Hematopoietic multipotent progenitor cell (in vitro differentiated cells): Measurements from ENCODE around the gene RUFY4. TPM values are rescaled to one million over a fixed set of nuclear protein-coding genes. Genes with fewer than 3 reads are reported as not detected.

ENCODE experiments used
- DNase-seq, 3 donors: peaks; one replicate each; pipeline ENCODE4 v3.0.0-alpha.2; 2011 to 2015; ENCODE audit warnings: low read depth in 2 of 3, low spot score in 2 of 3
- total RNA-seq: library from RNA; depleted of rRNA; stranded (reverse); fragments of >200 nt; gene quantifications from one replicate; pipeline ENCODE4 v1.2.3, GENCODE V29; 2012

RUFY4 gene, protein sequence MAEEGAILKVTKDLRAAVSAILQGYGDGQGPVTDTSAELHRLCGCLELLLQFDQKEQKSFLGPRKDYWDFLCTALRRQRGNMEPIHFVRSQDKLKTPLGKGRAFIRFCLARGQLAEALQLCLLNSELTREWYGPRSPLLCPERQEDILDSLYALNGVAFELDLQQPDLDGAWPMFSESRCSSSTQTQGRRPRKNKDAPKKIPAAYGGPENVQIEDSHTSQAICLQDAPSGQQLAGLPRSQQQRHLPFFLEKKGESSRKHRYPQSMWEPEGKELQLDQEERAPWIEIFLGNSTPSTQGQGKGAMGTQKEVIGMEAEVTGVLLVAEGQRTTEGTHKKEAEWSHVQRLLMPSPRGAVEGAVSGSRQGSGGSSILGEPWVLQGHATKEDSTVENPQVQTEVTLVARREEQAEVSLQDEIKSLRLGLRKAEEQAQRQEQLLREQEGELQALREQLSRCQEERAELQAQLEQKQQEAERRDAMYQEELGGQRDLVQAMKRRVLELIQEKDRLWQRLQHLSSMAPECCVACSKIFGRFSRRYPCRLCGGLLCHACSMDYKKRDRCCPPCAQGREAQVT
- total RNA-seq, result 1.1 TPM

DNA sequence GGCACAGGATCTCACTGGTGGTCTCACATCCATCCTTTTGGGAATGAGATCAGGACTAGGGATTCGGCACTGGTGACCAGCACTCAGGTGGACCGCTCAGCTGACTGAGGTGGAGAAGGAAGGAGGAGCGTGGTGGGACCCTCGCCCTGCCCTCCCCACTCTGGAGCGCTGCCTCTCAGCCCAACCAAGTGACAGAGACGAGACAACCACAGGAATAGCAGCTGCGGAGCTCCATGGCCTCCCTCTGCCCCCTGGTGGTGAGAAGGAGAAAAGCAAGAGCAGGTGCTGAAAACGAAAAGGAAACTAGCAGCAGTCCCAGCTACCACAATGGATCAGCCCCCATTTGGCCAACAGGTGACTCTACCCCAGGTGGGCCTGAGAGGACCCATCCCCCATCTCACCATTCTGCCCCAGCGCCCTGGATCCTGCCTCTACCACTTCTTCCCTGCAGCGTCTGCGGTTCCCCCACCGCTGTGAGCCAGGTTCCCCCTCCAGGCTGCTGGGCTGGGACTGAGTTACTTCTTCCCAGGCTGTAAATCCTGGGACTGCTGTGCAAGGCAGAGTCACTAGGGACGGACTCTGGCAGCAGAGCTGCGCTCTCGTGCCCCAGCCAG is at the start of gene RUFY4:
Gene RUFY4, plus strand, starts transcription at position 533 of the 614 bp plus-strand sequence. CDS start 1,353 bp downstream, outside the sequence.
- peak; percentile 47 to 83 (median 72) for DNase-seq

DNA sequence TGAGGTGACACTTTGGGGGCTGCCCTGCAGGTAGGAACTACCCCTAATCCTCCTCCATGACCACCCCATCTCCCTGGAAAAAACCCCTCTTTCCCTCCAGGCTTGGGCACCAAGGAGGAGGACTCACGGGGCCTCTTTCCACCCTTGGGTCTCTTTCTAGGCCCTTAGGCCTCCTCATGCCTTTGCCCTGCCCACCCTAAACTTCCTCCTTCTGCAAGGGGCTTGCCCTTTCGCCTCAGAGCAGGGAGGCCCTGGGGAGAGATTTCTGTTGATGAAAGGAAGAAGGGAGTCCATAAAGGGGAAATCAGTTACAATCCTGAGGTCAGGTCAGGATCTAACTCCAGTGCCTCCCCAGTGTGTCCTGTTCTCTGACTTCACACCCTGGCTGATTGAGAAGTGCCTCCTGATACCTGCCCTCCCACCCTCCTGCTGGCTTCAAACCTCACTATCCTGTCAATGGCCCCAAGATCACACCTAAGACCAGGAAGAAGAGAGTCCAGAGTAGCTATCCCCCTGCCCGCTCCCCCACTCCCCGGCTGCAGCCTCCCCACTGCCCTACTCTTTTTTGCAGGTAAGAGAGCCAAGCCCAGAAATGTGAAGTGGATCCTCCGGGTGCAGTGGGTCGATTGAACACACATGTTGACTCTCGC is 49.5 kb upstream of the RUFY4 start:
- DNase-seq, result peak in 1 of 3 donors; percentile 46

DNA sequence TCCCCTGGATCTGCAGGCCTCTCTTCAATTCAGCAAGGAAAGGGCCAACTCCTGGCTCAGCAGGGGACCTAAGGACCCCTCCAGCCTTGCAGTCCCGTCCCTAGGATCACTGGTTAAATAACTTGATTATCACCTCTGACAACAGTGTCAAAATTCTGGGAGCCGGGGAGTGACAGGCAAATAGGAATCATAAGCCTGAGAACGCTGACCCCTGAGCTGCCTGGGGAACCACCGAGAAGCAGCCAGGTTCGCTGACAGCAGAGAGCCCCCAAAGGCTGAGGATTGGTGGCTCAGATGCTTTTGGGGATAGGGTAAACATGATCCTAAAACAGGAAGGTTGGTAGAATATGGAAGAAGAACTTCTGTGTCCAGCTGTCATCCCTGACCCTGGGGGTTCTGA is 48.8 kb upstream of the RUFY4 start:
- DNase-seq, result no peak

- no peak for DNase-seq
These were observed 48.0 kb upstream of the RUFY4 start for GRCh38 chr2:218020966-218021535.

- DNase-seq, result no peak
These were observed 47.4 kb upstream of the RUFY4 start for GRCh38 chr2:218021536-218022071.

DNA sequence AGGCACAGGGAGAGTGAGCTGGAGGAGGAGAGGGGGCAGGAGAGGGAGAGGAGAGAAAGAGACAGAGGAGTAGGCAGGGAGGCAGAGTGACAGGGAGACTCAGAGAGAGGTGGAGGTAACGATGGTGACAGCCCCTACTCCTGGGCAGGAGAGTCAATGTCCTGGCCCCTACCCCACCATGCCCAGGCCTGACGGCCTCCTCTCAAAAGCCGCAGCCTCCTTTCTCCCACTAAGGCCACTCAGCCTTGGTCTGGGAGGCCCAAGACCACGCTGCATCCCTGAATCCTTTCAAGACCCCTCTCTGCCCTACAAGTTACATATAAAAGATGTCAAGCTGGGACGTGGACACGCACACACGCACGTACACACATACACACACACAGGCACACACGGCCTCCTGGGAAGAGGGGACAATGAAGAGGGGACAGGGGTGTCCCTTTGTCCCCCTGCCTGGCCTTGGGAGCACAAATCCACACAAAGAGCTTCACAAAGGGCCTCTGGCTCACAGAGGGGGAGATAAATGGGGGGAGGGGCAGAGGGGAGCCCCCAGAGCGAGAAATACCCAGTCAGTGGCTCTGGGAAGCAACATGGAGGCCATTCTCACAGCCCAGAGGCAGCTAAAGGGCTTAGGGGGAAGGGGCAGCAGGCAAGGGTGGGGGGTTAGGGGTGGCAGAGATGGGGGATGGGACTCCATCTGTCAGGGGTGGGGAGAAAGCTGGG is 46.8 kb upstream of the RUFY4 start:
- DNase-seq, result no peak

DNA sequence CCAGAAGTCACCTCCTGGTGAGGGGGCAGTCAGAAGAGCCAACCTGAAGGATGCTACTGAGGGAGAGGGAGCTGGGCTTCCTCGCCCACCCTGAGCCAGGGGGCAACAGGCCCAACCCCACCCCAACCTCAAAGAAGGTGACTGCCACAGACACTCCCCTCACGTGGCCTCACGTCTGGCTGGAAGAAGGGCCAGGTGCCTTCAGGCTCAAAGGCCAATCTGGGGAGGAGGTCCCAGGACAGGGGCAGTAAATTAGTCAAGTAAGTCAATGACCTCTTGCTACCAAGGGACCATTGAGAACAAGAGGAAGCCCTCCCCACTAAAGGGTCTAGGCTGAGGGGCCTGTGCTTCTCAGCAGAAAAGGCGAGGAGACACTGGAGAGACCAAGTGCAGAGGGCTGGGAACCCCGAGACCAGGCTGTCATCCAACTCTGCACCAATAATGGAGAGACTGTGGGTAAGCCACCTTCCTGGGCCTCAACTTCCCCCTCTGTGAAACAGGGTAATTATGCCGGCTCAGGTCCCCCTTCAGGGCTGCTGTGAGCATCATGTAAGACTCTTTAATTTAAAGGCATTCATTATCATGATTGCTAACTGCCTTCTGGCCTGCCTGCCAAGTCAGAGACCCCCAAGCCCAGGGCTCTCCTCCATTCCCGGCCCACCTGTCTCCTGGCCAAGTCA is 46.1 kb upstream of the RUFY4 start:
- DNase-seq, result no peak

DNA sequence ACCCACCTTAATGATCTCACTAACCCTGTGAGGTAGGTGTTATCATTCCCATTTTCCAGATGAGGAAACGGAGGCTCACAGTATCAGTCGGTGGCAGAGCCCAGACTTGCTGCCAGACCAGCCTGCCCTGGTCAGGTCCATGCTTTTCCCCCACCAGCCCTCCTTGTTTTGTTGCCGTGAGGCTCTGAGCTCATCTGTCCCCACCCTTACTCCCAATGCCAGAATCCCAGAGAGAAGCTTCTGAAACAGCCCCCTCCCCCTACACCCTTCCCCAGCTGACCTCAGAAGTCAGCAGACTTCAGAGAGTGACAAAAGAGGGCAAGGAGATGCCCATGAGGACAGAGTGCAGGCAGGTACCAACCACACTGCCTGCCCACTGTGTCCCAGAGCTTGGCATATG is 45.4 kb upstream of the RUFY4 start:
- no peak for DNase-seq

- DNase-seq, result no peak
These were observed 44.7 kb upstream of the RUFY4 start for GRCh38 chr2:218024336-218024735.

DNA sequence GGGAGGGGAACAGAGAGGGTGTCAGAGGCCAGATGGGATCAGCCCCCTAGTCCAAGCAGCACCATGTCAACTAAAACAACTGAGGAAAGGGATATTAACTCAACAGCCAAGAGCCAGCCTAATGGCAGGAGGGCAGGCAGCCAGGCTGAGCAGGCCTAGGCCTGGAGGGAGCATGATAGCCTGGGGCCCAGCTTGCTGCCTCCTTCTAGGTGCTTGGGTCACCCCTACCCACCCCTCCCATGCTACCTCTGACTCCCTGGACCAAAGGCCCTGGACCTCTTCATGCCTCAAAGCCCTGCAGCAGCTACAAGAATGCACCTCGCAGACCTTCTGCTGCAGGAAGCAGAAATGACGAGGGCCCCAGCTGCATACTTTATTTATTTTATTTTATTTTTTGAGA is 44.2 kb upstream of the RUFY4 start:
- no peak for DNase-seq

- DNase-seq, result no peak
These were observed 42.8 kb upstream of the RUFY4 start for GRCh38 chr2:218026244-218026643.

GRCh38 chr2:218026676-218027425 is 42.2 kb upstream of the RUFY4 start:
- DNase-seq, result no peak

GRCh38 chr2:218027426-218028188 is 41.4 kb upstream of the RUFY4 start:
- no peak for DNase-seq

GRCh38 chr2:218028189-218028495 is 40.9 kb upstream of the RUFY4 start:
- DNase-seq, result no peak

- no peak for DNase-seq
These were observed 40.3 kb upstream of the RUFY4 start for GRCh38 chr2:218028562-218029348.

DNA sequence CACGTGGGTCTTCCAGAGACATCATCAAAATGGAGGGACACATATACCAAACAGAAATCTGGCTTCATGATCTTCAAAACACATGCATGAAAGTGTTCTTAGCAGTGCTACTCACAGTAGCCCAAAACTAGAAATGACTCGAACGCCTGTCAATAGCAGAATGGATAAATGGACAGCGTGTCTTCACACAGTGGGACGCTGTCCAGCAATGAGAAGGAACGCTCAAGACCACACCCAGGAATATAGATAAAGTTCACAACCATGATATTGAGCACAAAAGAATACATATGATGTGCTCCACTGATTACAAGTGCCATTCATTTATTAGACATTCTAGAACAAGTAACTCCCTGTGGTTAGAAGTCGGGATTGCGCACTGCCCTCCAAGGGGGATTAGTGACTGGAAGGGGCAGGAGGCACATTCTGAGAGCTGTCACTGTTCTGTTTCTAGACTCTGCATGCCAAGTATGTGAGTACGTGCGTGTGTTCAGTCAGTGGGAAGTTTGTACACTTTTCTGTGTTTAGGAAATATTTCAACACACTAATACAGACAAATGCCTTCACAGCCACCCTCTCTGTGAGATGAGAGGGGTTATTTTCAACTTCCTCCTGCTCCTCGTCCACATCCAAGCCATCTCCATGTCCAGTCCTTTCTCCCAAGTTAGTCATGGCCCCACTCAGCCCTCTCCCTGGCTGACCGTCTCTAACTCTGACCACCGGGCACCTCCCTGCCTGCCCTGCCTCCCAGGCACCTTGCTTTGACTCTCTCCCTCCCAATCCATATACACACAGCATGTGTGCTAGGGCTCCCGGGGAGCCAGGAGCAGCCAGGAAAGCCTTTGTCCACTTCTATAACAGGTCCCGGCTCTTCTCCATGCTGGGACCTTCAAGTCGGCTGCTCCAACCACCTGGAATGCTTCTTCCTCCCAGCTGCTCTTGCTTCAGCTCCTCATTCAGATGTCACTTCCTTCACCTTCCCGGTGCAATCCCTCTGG is 39.4 kb upstream of the RUFY4 start:
- DNase-seq, result no peak
